Measurements from ENCODE around the gene CFAP57.

Gene CFAP57

GRCh38 chr1:43256675-43257570, 84.8 kb downstream of the CFAP57 start:
- no peak for DNase-seq

DNA sequence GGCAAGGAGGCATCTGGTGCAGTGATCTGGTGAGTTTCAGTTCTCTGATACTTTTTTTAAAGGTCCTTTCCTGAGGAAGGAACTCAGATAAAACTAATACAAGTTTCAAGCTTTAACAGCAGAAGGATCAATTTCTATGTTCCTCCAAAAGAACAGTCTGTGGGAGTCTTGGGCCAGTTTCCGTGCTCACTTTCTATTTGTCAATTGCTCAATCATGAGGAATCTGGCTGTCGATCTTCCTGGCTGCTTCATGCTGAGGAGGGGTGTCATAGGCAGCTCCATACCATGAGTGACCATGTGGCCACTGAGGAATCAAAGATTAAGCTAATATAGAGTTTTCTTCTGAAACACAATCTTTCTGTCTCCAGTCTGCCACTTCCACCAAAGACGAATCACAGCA, 86.2 kb downstream of the CFAP57 start:
- no peak for DNase-seq

DNA sequence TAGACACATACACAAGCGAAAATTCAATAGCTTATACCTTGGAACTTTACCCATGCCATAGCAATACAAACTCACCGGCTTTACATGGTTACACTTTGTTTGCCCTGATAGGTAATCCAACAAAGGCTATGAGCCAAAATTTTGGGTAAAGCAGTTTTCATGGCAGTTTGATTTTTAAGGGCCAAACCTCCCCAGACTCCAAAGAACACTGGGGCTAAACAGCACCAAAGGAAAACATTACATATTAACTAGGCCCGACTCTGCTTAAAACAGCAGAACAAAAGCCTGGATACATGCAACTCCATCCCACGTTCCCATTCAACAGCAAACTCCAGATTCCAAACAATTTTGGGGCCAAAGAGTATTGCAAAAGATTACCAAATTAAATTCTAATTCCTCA, 93.3 kb downstream of the CFAP57 start:
- DNase-seq = no peak

- DNase-seq = no peak
These were observed 94.8 kb downstream of the CFAP57 start for GRCh38 chr1:43266881-43267280.

DNA sequence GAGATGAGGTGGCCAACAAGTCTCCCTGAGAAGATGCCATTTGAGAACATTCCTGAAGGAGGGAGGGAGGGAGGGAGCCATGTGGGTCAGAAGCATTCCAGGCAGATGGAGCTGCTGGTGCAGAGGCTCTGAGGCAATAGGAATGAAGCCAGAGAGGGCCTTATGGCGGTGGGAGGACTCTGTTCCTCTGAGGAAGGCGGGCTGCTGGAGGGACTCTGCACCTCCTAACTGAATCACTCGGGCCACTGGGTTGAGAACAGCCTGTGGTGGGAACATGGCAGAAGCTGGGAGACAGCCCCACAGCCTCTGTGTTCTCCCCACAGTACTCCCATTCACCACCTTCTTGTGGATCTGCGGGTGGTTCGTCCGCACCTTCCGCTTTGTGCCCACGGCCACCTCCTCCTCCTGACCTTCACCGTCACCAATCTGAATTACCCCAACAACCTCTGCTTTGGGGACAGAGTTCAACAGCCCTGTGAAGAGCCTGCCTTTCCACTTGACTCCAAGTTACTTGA, 95.2 kb downstream of the CFAP57 start:
- DNase-seq = no peak

DNA sequence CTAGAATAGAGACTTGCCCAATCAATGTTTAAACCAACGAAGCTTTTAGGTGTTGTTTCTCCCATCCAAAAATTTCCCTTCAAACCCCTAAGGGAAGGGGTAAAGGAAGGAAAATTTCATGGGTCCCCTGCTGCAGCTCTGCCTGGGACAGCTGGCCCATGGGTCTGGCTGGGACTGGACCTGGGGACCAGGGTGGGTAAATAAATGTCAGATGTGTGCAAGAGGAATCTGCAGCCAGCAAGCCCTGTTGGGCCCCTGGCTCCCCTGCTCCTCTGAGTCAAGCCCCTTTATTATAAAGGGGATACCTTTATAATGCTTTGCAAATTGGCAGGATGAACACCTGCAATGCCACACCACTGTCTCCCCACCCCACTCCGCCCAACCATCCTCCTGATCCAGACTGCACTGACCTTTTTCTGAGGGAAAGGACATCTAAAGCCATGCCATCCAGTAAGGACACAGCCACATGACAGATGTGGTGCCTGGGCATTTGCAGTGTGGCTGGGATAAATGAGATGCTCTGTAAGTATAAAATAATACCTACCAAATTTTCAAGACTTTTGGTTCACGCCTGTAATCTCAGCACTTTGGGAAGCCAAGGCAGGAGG, 95.8 kb downstream of the CFAP57 start:
- DNase-seq = no peak

DNA sequence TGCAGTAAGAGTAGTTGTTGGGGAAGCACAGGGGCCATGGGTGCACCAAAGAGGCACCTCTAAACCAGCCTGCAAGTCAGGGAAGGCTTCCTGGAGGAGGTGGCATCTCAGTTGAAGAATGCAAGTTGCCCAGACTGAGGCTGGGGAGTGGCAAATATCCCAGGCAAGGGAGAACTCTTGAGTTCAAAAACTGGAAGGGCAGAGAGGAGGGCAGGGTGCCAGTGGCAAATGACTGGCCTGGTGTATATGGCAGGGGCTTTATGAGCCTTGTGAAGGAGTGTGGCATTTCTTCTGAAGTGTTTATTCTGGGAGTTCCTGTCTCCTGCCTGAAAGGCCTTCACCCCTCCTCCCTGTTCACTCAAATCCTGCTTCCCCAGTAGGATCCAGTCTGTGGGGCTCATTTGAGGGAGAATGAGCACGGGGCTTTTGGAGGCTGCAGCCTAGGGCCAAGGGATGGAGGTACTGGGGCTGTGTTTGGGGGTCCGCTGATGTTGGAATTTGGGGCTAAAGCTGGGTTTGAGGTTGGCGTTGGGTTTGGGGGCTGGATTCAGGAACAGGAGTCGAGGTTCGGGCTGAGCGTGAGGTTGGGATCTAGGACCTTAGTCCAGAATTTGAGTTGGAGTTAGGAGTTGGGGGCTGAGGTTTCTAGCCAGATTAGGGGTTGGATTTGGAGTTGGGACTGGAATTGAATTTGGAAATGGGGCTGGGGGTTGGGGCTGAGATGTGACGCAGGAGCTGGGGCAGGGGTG, 97.7 kb downstream of the CFAP57 start, which contains the start of gene TMEM125:
TSS of gene TMEM125 (plus strand) at position 357 of the 749 bp plus-strand sequence. CDS start 2,740 bp downstream, outside the sequence.
- no peak for DNase-seq

DNA sequence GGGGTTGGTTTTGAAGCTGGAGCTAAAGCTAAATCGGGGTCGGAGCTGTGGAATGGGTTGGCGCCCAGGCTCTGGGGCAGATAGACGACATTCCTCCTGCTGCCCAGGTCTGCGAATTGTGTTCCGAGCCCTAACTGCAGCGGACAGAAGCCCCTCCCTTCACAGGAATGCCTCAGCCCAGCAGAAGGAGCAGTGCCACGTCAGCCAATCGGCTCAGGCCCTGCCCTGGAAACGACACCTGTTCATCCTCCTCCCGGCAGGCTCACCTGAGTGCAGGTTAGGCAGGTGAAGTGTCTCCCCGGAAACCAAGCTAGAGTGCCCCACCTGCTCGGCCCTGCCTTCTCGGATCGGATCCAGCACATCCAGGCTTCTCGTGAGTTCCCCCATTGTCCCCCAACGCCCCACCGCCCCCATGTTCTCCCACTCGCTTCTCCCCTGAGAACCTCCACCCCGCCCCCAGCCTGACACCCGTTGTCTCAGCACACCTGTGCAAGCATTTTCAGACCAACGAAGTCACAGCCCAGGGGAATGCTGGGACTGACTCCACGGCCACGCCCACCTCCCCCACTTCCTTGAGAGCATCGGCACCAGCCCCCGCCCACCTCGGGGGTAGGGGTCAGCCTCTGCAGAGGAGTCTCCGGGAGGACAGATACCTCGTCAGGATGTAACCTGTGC, 98.4 kb downstream of the CFAP57 start:
- peak; percentile 55 for DNase-seq

DNA sequence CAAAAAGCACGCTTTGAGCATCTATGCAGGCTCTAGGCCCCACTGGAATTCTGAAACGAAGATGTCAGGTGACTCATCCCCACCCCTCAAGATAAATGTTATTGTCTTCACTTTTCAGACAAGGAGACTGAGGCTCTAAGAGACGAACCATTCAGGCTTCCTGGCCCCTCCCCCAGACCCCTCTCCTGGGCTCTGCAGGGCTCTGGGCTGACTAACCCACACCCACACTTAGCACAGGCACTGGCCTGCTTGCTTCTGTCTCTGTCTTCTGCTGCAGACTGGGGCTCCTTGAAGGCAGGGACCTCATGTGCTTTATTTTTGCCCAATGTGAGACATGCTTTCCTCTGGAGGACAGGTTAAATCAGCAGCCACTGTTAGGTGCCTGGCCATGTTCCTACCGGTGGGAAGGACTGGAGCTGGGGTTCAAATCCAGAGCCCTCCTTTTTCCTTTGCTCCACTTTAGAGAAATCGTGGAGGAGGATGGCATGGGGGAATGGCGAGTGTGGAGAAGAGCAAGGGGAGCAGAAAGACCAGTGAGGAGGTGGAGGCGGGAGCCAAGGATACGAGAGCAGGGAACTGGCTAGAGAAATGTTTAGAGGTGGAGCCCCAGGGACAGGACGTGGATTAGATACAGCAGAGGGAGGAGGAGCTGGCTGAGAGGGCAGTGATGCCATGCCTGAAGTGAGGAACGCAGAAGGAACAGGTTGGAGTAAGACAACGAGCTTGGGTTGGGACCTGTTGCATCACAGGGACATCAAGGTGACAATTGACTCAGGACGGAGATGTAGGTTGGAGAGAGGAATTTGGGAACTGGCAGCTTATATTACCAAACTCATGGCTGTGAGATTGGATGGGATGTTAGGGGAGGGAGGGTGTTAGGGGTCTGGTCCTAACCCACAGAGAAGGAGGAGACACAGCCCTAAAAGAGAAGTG, 99.3 kb downstream of the CFAP57 start:
- DNase-seq = no peak

DNA sequence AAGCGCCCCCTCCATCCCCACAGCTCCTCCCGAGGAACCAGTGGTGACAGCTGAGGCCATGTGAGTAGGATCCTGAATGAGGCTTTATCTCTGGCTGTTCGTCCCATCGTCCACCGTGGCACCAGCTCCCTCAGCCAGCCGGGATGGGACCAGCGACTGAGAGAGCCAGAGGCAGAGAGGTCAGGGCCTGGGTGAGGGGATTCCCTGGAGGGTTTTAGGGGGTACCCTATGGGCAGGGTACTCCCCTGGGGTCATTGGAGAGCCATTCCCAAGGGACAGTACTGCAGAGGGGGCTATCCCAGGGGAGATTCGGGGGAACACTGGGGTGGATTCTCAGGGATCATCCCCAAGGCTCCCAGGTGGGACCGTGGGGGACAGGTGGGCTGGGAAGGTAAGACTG, 100.0 kb downstream of the CFAP57 start:
- no peak for DNase-seq

DNA sequence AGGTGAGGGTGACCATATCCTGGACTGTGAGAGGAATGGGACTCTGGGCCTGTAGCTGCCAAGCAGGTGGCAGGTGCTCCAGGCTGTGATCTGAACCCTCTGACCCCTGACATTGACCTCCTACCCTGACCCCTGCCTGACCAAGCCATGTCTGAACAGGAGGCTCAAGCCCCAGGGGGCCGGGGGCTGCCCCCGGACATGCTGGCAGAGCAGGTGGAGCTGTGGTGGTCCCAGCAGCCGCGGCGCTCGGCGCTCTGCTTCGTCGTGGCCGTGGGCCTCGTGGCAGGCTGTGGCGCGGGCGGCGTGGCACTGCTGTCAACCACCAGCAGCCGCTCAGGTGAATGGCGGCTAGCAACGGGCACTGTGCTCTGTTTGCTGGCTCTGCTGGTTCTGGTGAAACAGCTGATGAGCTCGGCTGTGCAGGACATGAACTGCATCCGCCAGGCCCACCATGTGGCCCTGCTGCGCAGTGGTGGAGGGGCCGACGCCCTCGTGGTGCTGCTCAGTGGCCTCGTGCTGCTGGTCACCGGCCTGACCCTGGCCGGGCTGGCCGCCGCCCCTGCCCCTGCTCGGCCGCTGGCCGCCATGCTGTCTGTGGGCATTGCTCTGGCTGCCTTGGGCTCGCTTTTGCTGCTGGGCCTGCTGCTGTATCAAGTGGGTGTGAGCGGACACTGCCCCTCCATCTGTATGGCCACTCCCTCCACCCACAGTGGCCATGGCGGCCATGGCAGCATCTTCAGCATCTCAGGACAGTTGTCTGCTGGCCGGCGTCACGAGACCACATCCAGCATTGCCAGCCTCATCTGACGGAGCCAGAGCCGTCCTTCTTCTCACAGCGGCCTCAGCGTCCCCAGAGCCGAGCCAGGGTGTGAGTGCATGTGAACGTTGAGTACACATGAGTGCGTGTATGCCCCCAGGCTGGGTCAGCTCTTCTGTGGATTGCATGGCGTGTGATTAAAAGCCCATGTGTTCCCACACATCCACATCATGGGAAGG, 100.7 kb downstream of the CFAP57 start:
- no peak for DNase-seq

GRCh38 chr1:43273708-43274107, 101.6 kb downstream of the CFAP57 start:
- no peak for DNase-seq

DNA sequence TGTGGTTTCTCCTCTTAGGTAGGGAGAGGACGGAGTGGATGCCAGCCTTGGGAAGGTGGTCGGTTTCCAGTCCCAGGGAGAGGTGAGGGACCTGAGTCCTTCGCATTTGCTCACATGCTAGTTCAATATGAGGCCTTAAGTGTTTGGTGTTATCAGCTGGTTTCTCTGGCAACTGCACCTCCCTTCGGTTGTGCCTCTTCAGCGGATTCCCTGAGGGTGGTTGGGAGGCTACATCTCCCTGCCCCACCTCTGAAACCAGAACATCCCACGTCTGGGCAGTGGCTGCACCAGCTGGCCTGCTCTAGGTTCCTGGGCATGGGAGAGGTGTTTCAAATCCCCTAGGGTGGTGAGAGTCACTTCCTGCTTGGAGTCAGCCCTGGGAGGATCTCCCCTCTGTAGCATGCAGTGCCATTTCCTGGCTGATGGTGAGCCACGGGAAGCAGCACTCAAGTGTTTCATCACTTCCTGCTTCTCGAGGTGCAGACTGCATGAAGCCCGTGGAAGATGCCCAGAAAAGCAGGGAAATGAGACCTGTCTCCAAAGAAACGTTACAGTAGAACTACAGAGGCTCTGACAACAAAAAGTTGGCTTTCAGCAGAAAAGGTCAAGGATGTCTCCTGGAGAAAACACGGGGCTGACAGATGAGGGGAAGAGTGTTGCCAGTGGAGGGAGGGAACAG, 102.1 kb downstream of the CFAP57 start:
- DNase-seq = no peak

GRCh38 chr1:43274804-43275180, 102.7 kb downstream of the CFAP57 start:
- no peak for DNase-seq

- DNase-seq = no peak
These were observed 103.9 kb downstream of the CFAP57 start for GRCh38 chr1:43275826-43276620.

GRCh38 chr1:43276673-43277072, 104.5 kb downstream of the CFAP57 start:
- DNase-seq = no peak

GRCh38 chr1:43277116-43277876, 105.2 kb downstream of the CFAP57 start:
- no peak for DNase-seq

GRCh38 chr1:43279161-43279560, 107.0 kb downstream of the CFAP57 start:
- DNase-seq = no peak
